GM12878 (cell line): Measurements from ENCODE around the gene PRR22. TPM values are rescaled to one million over a fixed set of nuclear protein-coding genes. Genes with fewer than 3 reads are reported as not detected.

ENCODE experiments used
- ATAC-seq: fragments of 200-7000 bp; cut with Tn5 transposase; 3 replicates; pipeline ENCODE4 v1.9.1; 2020; ENCODE audit warnings: mild to moderate bottlenecking, moderate library complexity
- BruUV-seq: library from RNA; stranded (reverse); fragments of 400-500 nt; replicated peaks from 2 replicates; lab custom pipeline; 2021; lab: Mats Ljungman, UMichigan
- CTCF ChIA-PET: fragments of 300-600 bp; sonication (Branson Sonifier 250); formaldehyde crosslinking; extraction: SDS; loops from one replicate; lab custom pipeline; 2021; ENCODE audit warnings: inconsistent platforms; lab: Yijun Ruan, JAX
- POLR2A ChIA-PET: fragments of 350-600 bp; formaldehyde crosslinking; extraction: SDS; loops from one replicate; lab custom pipeline; 2021; ENCODE audit warnings: inconsistent platforms; lab: Charles Lee
- RAD21 ChIA-PET: fragments of 300-600 bp; sonication (Branson Sonifier 250); formaldehyde crosslinking; loops from one replicate; lab custom pipeline; 2023; ENCODE audit warnings: antibody characterized with exemption; ENCODE audit not compliant: unreplicated experiment; lab: Charles Lee
- SMC1A ChIA-PET: fragments of 300-600 bp; sonication (Branson Sonifier 250); formaldehyde crosslinking; loops from one replicate; lab custom pipeline; 2023; ENCODE audit not compliant: unreplicated experiment, uncharacterized antibody; lab: Charles Lee
- DNase-seq: peaks from one replicate; pipeline ENCODE4 v3.0.0-alpha.2; 2011; ENCODE audit warnings: low read depth, low spot score
- FAIRE-seq: peaks from 3 replicates; lab custom pipeline; 2011; peaks lifted over from hg19 to GRCh38; lab: Jason Lieb, UNC
- H2AFZ ChIP-seq: 2 replicates; pipeline ENCODE4 v1.6.0; 2011; ENCODE audit warnings: low read depth, low read length, control low read depth; ENCODE audit not compliant: control insufficient read depth
- H3K27ac ChIP-seq: 2 replicates; pipeline ENCODE4 v1.5.1; 2011; ENCODE audit warnings: control low read depth; ENCODE audit not compliant: control insufficient read depth, insufficient read depth
- H3K27me3 ChIP-seq, 2 experiments: replicated peaks in 1 of 2; 2 replicates each; pipeline versions ENCODE4 v1.6.0 to v1.6.1; 2011; ENCODE audit warnings: low read length in 1 of 2; ENCODE audit not compliant: control insufficient read depth in 2 of 2, insufficient read depth in 2 of 2
- H3K36me3 ChIP-seq, 2 experiments: 2 replicates each; pipeline ENCODE4 v1.5.1; 2011; ENCODE audit warnings: low read length in 1 of 2; ENCODE audit not compliant: control insufficient read depth in 2 of 2, insufficient read depth in 2 of 2
- H3K4me1 ChIP-seq: 2 replicates; pipeline ENCODE4 v1.6.1; 2011; ENCODE audit warnings: mild to moderate bottlenecking, low read length, moderate library complexity, mixed read lengths; ENCODE audit not compliant: control insufficient read depth, insufficient read depth
- H3K4me2 ChIP-seq: 2 replicates; pipeline ENCODE4 v1.6.0; 2011; ENCODE audit warnings: control low read depth; ENCODE audit not compliant: control insufficient read depth, insufficient read depth
- H3K4me3 ChIP-seq: fragments of 200-600 bp; sonication (generic); 2 replicates; pipeline ENCODE4 v1.5.1; 2016
- H3K79me2 ChIP-seq: 2 replicates; pipeline ENCODE4 v1.6.0; 2011; ENCODE audit warnings: low read length; ENCODE audit not compliant: control insufficient read depth, insufficient read depth
- H3K9ac ChIP-seq: 2 replicates; pipeline ENCODE4 v1.8.0; 2011; ENCODE audit warnings: low read length, control low read depth, mixed read lengths; ENCODE audit not compliant: control insufficient read depth, insufficient read depth
- H3K9me3 ChIP-seq: replicated peaks from 3 replicates; pipeline ENCODE4 v1.5.1; 2011; ENCODE audit warnings: mild to moderate bottlenecking, low read length; ENCODE audit not compliant: control insufficient read depth, insufficient read depth
- H4K20me1 ChIP-seq: 2 replicates; pipeline ENCODE4 v1.6.0; 2011; ENCODE audit not compliant: control insufficient read depth, insufficient read depth
- BCL11A ChIP-seq: IDR thresholded peaks from 2 replicates; pipeline ENCODE4 v1.6.1; 2011; ENCODE audit warnings: low read depth, low read length
- E4F1 ChIP-seq: fragments of 450-650 bp; IDR thresholded peaks from 2 replicates; pipeline ENCODE4 v1.6.1; 2018; ENCODE audit warnings: borderline replicate concordance, mild to moderate bottlenecking; ENCODE audit not compliant: partially characterized antibody
- ELK1 ChIP-seq: IDR thresholded peaks from 2 replicates; pipeline ENCODE4 v1.6.1; 2012; ENCODE audit warnings: low read depth, low read length, improper control_type of control experiment
- IKZF2 ChIP-seq, 2 experiments: fragments of 450-650 bp; IDR thresholded peaks; 2 replicates each; pipeline ENCODE4 v1.6.1; 2017; ENCODE audit warnings: mild to moderate bottlenecking in 2 of 2, moderate library complexity in 2 of 2
- KAT2A ChIP-seq: conservative IDR thresholded peaks from 2 replicates; pipeline ENCODE4 v1.6.1; 2011; ENCODE audit warnings: low read depth, low read length; ENCODE audit not compliant: control insufficient read depth
- MEF2A ChIP-seq: IDR thresholded peaks from 2 replicates; pipeline ENCODE4 v1.6.1; 2011; ENCODE audit warnings: low read depth, mild to moderate bottlenecking, low read length, moderate library complexity; ENCODE audit not compliant: insufficient read depth
- MTA2 ChIP-seq: fragments of 450-650 bp; IDR thresholded peaks from 2 replicates; pipeline ENCODE4 v1.6.1; 2016; ENCODE audit warnings: low read depth, mild to moderate bottlenecking, moderate library complexity
- NFYB ChIP-seq: IDR thresholded peaks from 2 replicates; pipeline ENCODE4 v1.6.1; 2011; ENCODE audit warnings: low read depth, mild to moderate bottlenecking, low read length, improper control_type of control experiment, moderate library complexity; ENCODE audit not compliant: insufficient read depth
- NR2F1 ChIP-seq: fragments of 450-650 bp; conservative IDR thresholded peaks from 2 replicates; pipeline ENCODE4 v1.6.1; 2017; ENCODE audit warnings: mild to moderate bottlenecking
- RAD51 ChIP-seq: fragments of 450-650 bp; IDR thresholded peaks from 2 replicates; pipeline ENCODE4 v1.6.1; 2016; ENCODE audit warnings: moderate library complexity, mild to moderate bottlenecking, inconsistent platforms
- RBBP5 ChIP-seq: fragments of 200-600 bp; sonication (generic); conservative IDR thresholded peaks from 2 replicates; pipeline ENCODE4 v1.6.1; 2016
- SMARCA5 ChIP-seq: fragments of 450-650 bp; IDR thresholded peaks from 2 replicates; pipeline ENCODE4 v1.6.1; 2017; ENCODE audit warnings: mild to moderate bottlenecking
- STAT1 ChIP-seq: fragments of 450-650 bp; conservative IDR thresholded peaks from 2 replicates; pipeline ENCODE4 v1.6.1; 2014; ENCODE audit warnings: antibody characterized with exemption, mild to moderate bottlenecking
- TBL1XR1 ChIP-seq: IDR thresholded peaks from 2 replicates; pipeline ENCODE4 v1.6.1; 2012; ENCODE audit warnings: low read depth, low read length, improper control_type of control experiment
- TCF3 ChIP-seq: IDR thresholded peaks from 2 replicates; pipeline ENCODE4 v1.6.1; 2012; ENCODE audit warnings: low read depth, mild to moderate bottlenecking, low read length, borderline replicate concordance; ENCODE audit not compliant: insufficient read depth
- YY1 ChIP-seq: IDR thresholded peaks from 2 replicates; pipeline ENCODE4 v1.6.1; 2011; ENCODE audit warnings: low read depth, mild to moderate bottlenecking, low read length
- ZNF24 ChIP-seq: fragments of 450-650 bp; IDR thresholded peaks from 2 replicates; pipeline ENCODE4 v1.6.1; 2017; ENCODE audit warnings: antibody characterized with exemption, mild to moderate bottlenecking
- ZSCAN29 ChIP-seq: fragments of 450-650 bp; IDR thresholded peaks from 2 replicates; pipeline ENCODE4 v1.6.1; 2017; ENCODE audit warnings: mild to moderate bottlenecking, moderate library complexity
- WGBS: methylation state at CpG from one replicate; pipeline ENCODE4 v1.1.6; 2016; ENCODE audit warnings: low lambda C conversion rate; ENCODE audit not compliant: insufficient replicate concordance, insufficient coverage; ENCODE audit errors: missing lambda C conversion rate; 5-methylcytosine and 5-hydroxymethylcytosine counted together
- in situ Hi-C: fragments of 300-500 bp; cut with MboI; formaldehyde crosslinking; loops from 9 replicates; pipeline ENCODE4 v1.14.3; 2018; ENCODE audit warnings: mixed read lengths
- intact Hi-C: fragments of 100-400 bp; cut with micrococcal nuclease; formaldehyde crosslinking; loops from one replicate; pipeline ENCODE4 v1.14.2; 2022; ENCODE audit not compliant: unreplicated experiment
- polyA plus RNA-seq, 11 experiments: library from polyadenylated mRNA; depleted of rRNA in 4 of 11; unstranded in 6 of 11; stranded (reverse) in 5 of 11; fragments of >200 nt; fragmentation: Nextera tagmentation in 4 of 11; fragmentation: Illumina TruSeq in 1 of 11; extraction: Ambion mirVana in 4 of 11; extraction: Trizol in 1 of 11; gene quantifications; 1 replicate in 1 of 11; 2 replicates in 10 of 11; pipeline versions ENCODE4 v1.2.1 to v1.2.3, GENCODE V29; 2011 to 2016; ENCODE audit warnings: inconsistent platforms in 2 of 11, missing spikeins in 2 of 11, low read depth in 1 of 11
- total RNA-seq, 4 experiments: library from RNA; depleted of rRNA in 3 of 4; stranded (reverse); fragments of >200 nt in 3 of 4; fragmentation: Illumina TruSeq in 1 of 4; extraction: Trizol in 1 of 4; gene quantifications; 2 replicates each; pipeline versions ENCODE4 v1.2.1 to v1.2.3, GENCODE V29; 2013 to 2021

The PRR22 gene
- total and polyA plus RNA-seq, 10 of the 15 experiments (the other 5 are each of a cell fraction or from before 2014, with no cell fraction given): 0.31 to 4.4 (median 1.3) TPM; not detected in 2

- H3K36me3 ChIP-seq: no peaks in the 10 kb centered on the region
- ChIA-PET RAD21 (no interaction called here), SMC1A (no interaction called here), CTCF (no interaction called here), POLR2A (interaction anchor here (0.5 kb wide), 1 partner anchor 13 kb away, joined by 5 read pairs; no protein-coding TSS in a partner anchor)
- H3K9ac ChIP-seq: no peak overlapping the region
- H3K27me3 ChIP-seq: no peaks in the 10 kb centered on the region
- no peaks in the 10 kb centered on the region for H3K4me1 ChIP-seq
- no peak overlapping the region for H3K27ac ChIP-seq
- H2AFZ ChIP-seq: no peak overlapping the region
- H3K79me2 ChIP-seq: no peaks in the 10 kb centered on the region
- no peak for ATAC-seq
- H3K4me2 ChIP-seq: no peak overlapping the region
- DNase-seq: no peak
- intact Hi-C loops: no loop called here
- BruUV-seq: no TSS peak
- WGBS: 25% methylated on average over 6 of the region's 6 CpGs
- in situ Hi-C loops: no loop called here
- H3K9me3 ChIP-seq: no peaks in the 10 kb centered on the region
- no peak for FAIRE-seq
- H4K20me1 ChIP-seq: no peaks in the 10 kb centered on the region
- H3K4me3 ChIP-seq: no peak overlapping the region
- no peak for TF ChIP-seq NR2F1
- TF ChIP-seq ELK1: no peak
- TF ChIP-seq SMARCA5: no peak
- no peak for TF ChIP-seq MTA2
- TF ChIP-seq YY1: no peak
- no peak for TF ChIP-seq BCL11A
- TF ChIP-seq RAD51: no peak
- no peak for TF ChIP-seq ZSCAN29
- TF ChIP-seq TBL1XR1: no peak
- TF ChIP-seq STAT1: no peak
- TF ChIP-seq RBBP5: no peak
- TF ChIP-seq NFYB: no peak
- TF ChIP-seq E4F1: no peak
- TF ChIP-seq MEF2A: no peak
- TF ChIP-seq IKZF2 (IDR thresholded peaks at IDR 0.05): no peak
- TF ChIP-seq KAT2A: no peak
- no peak for TF ChIP-seq ZNF24
- TF ChIP-seq TCF3: no peak
These were observed 30.8 kb downstream of the PRR22 start for GRCh38 chr19:5753743-5754142.
